Measurements from ENCODE around the gene GCC2. TPM values are rescaled to one million over a fixed set of nuclear protein-coding genes. Genes with fewer than 3 reads are reported as not detected.
"Not testable (repeated sequence)": the region's sequence is repeated elsewhere in the genome, so short reads cannot be mapped to it uniquely, and the experiment has no call there.

Gene GCC2
- total RNA-seq, 2 donors from 2014 or later = 65.5 to 68.7 TPM

GRCh38 chr2:108507620-108508019 lies 58.6 kb downstream of the GCC2 start:
- ATAC-seq (replicated peaks in 1 of 2); H3K4me1 Mint-ChIP-seq (ENCODE audit: low read depth); H3K27me3 Mint-ChIP-seq (ENCODE audit: low read depth); DNase-seq; H3K4me3 Mint-ChIP-seq; H3K27ac Mint-ChIP-seq; H3K9me3 Mint-ChIP-seq: not testable (repeated sequence)
- peaks cover 5 to 19% of the 10 kb centered on the region in 2 donors for H3K36me3 Mint-ChIP-seq (ENCODE audit: insufficient read depth in 2 of 2)

GRCh38 chr2:108512431-108512830 lies 63.4 kb downstream of the GCC2 start:
- H3K27ac Mint-ChIP-seq; H3K9me3 Mint-ChIP-seq; H3K4me1 Mint-ChIP-seq (ENCODE audit: low read depth); H3K27me3 Mint-ChIP-seq (ENCODE audit: low read depth); ATAC-seq (replicated peaks in 1 of 2); H3K4me3 Mint-ChIP-seq; DNase-seq; H3K36me3 Mint-ChIP-seq (ENCODE audit: insufficient read depth in 2 of 2): not testable (repeated sequence)

- not testable (repeated sequence) for ATAC-seq (replicated peaks in 1 of 2); H3K4me1 Mint-ChIP-seq (ENCODE audit: low read depth); DNase-seq; H3K36me3 Mint-ChIP-seq (ENCODE audit: insufficient read depth in 2 of 2); H3K4me3 Mint-ChIP-seq; H3K9me3 Mint-ChIP-seq; H3K27ac Mint-ChIP-seq; H3K27me3 Mint-ChIP-seq (ENCODE audit: low read depth)
Measured at GRCh38 chr2:108514478-108514877, 65.5 kb downstream of the GCC2 start.

GRCh38 chr2:108524688-108525087 lies 75.7 kb downstream of the GCC2 start:
- ATAC-seq (replicated peaks in 1 of 2); H3K4me3 Mint-ChIP-seq; H3K27me3 Mint-ChIP-seq (ENCODE audit: low read depth); H3K27ac Mint-ChIP-seq; H3K9me3 Mint-ChIP-seq; H3K36me3 Mint-ChIP-seq (ENCODE audit: insufficient read depth in 2 of 2); H3K4me1 Mint-ChIP-seq (ENCODE audit: low read depth); DNase-seq: not testable (repeated sequence)

- H3K27me3 Mint-ChIP-seq (ENCODE audit: low read depth); H3K4me3 Mint-ChIP-seq: not testable (repeated sequence)
Measured at GRCh38 chr2:108525258-108525657, 76.3 kb downstream of the GCC2 start.

GRCh38 chr2:108531674-108532055 lies 82.7 kb downstream of the GCC2 start:
- H3K9me3 Mint-ChIP-seq = no peaks in the 10 kb centered on the region
- no peak for ATAC-seq (replicated peaks in 1 of 2)
- no peaks in the 10 kb centered on the region for H3K27me3 Mint-ChIP-seq (ENCODE audit: low read depth)
- DNase-seq = no peak
- no peak overlapping the region for H3K27ac Mint-ChIP-seq
- H3K4me3 Mint-ChIP-seq = peak overlapping the region; percentile 84 to 89
- H3K36me3 Mint-ChIP-seq (ENCODE audit: insufficient read depth in 2 of 2) = peaks cover 0 to 1% of the 10 kb centered on the region in 2 donors
- H3K4me1 Mint-ChIP-seq (ENCODE audit: low read depth) = peaks cover 44% of the 10 kb centered on the region

More at GRCh38 chr2:108525258-108525657, 76.3 kb downstream of the GCC2 start:
- H3K27ac Mint-ChIP-seq; H3K36me3 Mint-ChIP-seq (ENCODE audit: insufficient read depth in 2 of 2); H3K4me1 Mint-ChIP-seq (ENCODE audit: low read depth); ATAC-seq (replicated peaks in 1 of 2); DNase-seq; H3K9me3 Mint-ChIP-seq: not testable (repeated sequence)

GRCh38 chr2:108533832-108534583 lies 85.0 kb downstream of the GCC2 start, which contains the start of gene LIMS1:
LIMS1 (plus strand) TSS chr2:108534470; CDS start chr2:108534563, 93 bp downstream.
- Mint-ChIP-seq H3K4me3 (peak within 1 kb of the TSS; percentile 92 to 94), H3K27me3 (ENCODE audit: low read depth) (no peaks in the 10 kb centered on the region), H3K4me1 (ENCODE audit: low read depth) (peaks cover 60% of the 10 kb centered on the region), H3K9me3 (no peaks in the 10 kb centered on the region), H3K27ac (peak within 1 kb of the TSS; percentile 96), H3K36me3 (ENCODE audit: insufficient read depth in 2 of 2) (peaks cover 0 to 1% of the 10 kb centered on the region in 2 donors)
- ATAC-seq (replicated peaks in 1 of 2) (peak; percentile 89 to 94), DNase-seq (peak; percentile 84 to 85)

- ATAC-seq (replicated peaks in 1 of 2) = no peak
Measured at GRCh38 chr2:108534584-108535356, 85.8 kb downstream of the GCC2 start.

GRCh38 chr2:108535357-108535631 lies 86.3 kb downstream of the GCC2 start:
- H3K36me3 Mint-ChIP-seq (ENCODE audit: insufficient read depth in 2 of 2) = peaks cover 0 to 1% of the 10 kb centered on the region in 2 donors
- no peaks in the 10 kb centered on the region for H3K9me3 Mint-ChIP-seq
- H3K27me3 Mint-ChIP-seq (ENCODE audit: low read depth) = no peaks in the 10 kb centered on the region
- H3K27ac Mint-ChIP-seq = no peak overlapping the region
- peak overlapping the region; percentile 92 for H3K4me3 Mint-ChIP-seq
- peaks cover 60% of the 10 kb centered on the region for H3K4me1 Mint-ChIP-seq (ENCODE audit: low read depth)
- ATAC-seq (replicated peaks in 1 of 2) = no peak
- DNase-seq = no peak

More at GRCh38 chr2:108534584-108535356, 85.8 kb downstream of the GCC2 start:
- peaks cover 60% of the 10 kb centered on the region for H3K4me1 Mint-ChIP-seq (ENCODE audit: low read depth)
- H3K36me3 Mint-ChIP-seq (ENCODE audit: insufficient read depth in 2 of 2) = peaks cover 0 to 1% of the 10 kb centered on the region in 2 donors
- H3K4me3 Mint-ChIP-seq = peak overlapping the region; percentile 92
- no peak for DNase-seq
- no peaks in the 10 kb centered on the region for H3K27me3 Mint-ChIP-seq (ENCODE audit: low read depth)
- no peaks in the 10 kb centered on the region for H3K9me3 Mint-ChIP-seq
- peak overlapping the region; percentile 35 for H3K27ac Mint-ChIP-seq

GRCh38 chr2:108536133-108536780 lies 87.3 kb downstream of the GCC2 start:
- Mint-ChIP-seq H3K27me3 (ENCODE audit: low read depth) (no peaks in the 10 kb centered on the region), H3K4me3 (peak overlapping the region; percentile 46 to 92), H3K36me3 (ENCODE audit: insufficient read depth in 2 of 2) (peaks cover 0 to 1% of the 10 kb centered on the region in 2 donors), H3K9me3 (no peaks in the 10 kb centered on the region), H3K27ac (no peak overlapping the region), H3K4me1 (ENCODE audit: low read depth) (peaks cover 51% of the 10 kb centered on the region)
- DNase-seq (no peak), ATAC-seq (replicated peaks in 1 of 2) (no peak)

- no peaks in the 10 kb centered on the region for H3K27me3 Mint-ChIP-seq (ENCODE audit: low read depth)
- H3K36me3 Mint-ChIP-seq (ENCODE audit: insufficient read depth in 2 of 2) = peaks cover 0 to 1% of the 10 kb centered on the region in 2 donors
- H3K27ac Mint-ChIP-seq = no peak overlapping the region
- peak overlapping the region in 1 of 2 donors; percentile 92 for H3K4me3 Mint-ChIP-seq
- peaks cover 51% of the 10 kb centered on the region for H3K4me1 Mint-ChIP-seq (ENCODE audit: low read depth)
- DNase-seq (no peak), ATAC-seq (replicated peaks in 1 of 2) (no peak)
- H3K9me3 Mint-ChIP-seq = no peaks in the 10 kb centered on the region
Measured at GRCh38 chr2:108536911-108537310, 87.9 kb downstream of the GCC2 start.

- no peaks in the 10 kb centered on the region for H3K9me3 Mint-ChIP-seq
- ATAC-seq (replicated peaks in 1 of 2) (no peak), DNase-seq (no peak)
- no peak overlapping the region for H3K27ac Mint-ChIP-seq
- no peaks in the 10 kb centered on the region for H3K27me3 Mint-ChIP-seq (ENCODE audit: low read depth)
- H3K4me1 Mint-ChIP-seq (ENCODE audit: low read depth) = peaks cover 56% of the 10 kb centered on the region
- peaks cover 0 to 1% of the 10 kb centered on the region in 2 donors for H3K36me3 Mint-ChIP-seq (ENCODE audit: insufficient read depth in 2 of 2)
- H3K4me3 Mint-ChIP-seq = no peak overlapping the region
Measured at GRCh38 chr2:108538000-108538625, 89.1 kb downstream of the GCC2 start.

- ATAC-seq (replicated peaks in 1 of 2) = no peak
- Mint-ChIP-seq H3K9me3 (peaks cover 0 to 2% of the 10 kb centered on the region in 2 donors), H3K27ac (peak overlapping the region; percentile 12)
Measured at GRCh38 chr2:108541451-108541850, 92.4 kb downstream of the GCC2 start.

More at GRCh38 chr2:108541451-108541850, 92.4 kb downstream of the GCC2 start:
- no peak overlapping the region for H3K4me3 Mint-ChIP-seq
- no peaks in the 10 kb centered on the region for H3K27me3 Mint-ChIP-seq (ENCODE audit: low read depth)
- peaks cover 39% of the 10 kb centered on the region for H3K4me1 Mint-ChIP-seq (ENCODE audit: low read depth)
- DNase-seq = no peak
- H3K36me3 Mint-ChIP-seq (ENCODE audit: insufficient read depth in 2 of 2) = no peaks in the 10 kb centered on the region
